Measurements from ENCODE around the gene E2F2. TPM values are rescaled to one million over a fixed set of nuclear protein-coding genes. Genes with fewer than 3 reads are reported as not detected.
A peak's percentile ranks its signal among the peaks of the same experiment; 100 is the strongest.
"Not testable (repeated sequence)": the region's sequence is repeated elsewhere in the genome, so short reads cannot be mapped to it uniquely, and the experiment has no call there.

E2F2 gene
- polyA plus RNA-seq, 12 donors: 2.0 to 7.1 (median 4.4) TPM; not detected in 1

DNA sequence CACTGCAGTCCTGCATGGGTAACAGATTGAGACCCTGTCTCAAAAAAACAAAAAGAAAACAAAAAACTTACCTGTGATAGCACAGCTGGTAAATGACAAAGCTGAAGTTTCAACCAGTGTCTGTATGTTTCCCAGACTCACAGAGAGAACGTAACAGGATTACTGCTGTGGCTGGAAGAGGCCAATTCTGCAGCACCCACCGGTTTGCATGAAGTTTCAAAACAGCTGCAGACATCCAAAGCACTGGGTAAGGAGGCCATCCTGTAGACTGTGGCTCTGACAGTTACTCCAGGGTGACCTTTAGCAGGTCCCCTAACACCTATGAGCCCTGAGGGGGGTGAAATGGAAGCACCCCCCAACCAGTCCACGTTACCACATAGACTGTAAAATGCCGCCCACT, 20.8 kb upstream of the E2F2 start:
- DNase-seq: no peak

DNA sequence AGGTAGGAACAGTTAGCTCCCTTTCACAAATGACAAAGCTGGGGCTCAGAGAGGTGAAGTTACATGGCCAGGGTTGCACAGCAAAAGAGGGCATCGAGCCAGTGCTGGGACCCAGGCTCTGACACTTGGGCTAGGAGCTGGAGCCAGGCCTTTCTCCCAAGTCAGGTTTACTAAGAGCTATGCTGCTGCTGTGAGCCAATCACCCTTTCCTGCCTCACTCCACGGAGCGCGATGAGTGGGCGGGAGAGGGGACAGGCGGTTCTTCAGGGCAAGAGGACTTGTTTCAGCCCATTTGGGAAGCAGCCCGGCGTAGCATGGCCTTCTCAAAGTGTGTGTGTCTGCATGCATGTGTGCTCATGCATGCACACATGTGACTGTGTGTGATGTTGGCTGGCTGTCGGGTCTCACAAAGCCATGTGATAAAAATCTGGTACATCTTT, 17.7 kb upstream of the E2F2 start:
- DNase-seq: peak; percentile 31

DNA sequence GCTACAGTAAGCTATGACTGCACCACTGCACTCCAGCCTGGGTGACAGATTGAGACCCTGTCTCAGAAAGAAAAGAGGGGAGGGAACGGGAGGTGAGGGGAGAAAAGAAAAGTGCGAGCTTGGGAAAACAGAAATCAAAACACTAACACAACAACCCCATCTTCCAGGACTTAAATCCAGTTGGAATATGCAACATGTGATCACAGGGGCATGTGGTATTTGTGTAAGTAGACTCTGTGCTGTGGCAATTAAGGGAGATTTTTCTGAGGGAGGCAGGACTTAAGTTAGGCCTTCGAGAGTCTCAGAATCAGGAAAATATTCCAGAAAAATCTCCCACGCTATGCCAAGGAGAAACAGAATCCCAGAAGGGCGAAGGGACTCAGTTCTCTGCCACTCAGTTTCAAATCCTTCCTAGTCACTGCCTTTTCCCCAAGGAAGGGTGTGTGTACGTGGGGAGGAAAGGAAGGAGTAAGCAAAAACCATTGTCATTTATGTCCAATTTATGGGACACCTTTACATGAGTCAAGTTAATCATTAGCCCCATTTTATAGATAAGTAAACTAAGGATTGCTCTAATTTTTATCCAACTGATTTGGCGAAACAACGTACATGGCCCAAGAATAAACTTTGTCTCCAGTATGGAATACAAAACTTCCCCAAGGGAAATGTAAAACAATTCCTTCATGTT, 16.0 kb upstream of the E2F2 start:
- DNase-seq: no peak

DNA sequence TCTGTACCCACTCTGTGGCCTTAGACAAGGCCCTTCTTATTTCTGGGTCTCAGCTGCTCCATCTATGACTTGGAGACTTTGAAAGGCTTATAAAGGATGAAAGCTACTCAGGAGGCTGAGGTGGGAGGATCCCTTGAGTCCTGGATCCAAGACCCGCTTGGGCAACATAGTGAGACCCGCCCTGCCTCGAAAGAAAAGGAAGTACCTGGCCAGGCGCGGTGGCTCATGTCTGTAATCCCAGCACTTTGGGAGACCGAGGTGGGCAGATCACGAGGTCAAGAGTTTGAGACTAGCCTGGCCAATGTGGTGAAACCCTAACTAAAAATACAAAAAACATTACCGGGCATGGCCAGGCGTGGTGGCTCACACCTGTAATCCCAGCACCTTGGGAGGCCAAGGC, 14.8 kb upstream of the E2F2 start:
- no peak for DNase-seq

GRCh38 chr1:23544444-23545389, 13.7 kb upstream of the E2F2 start:
- DNase-seq: peak; percentile 80

DNA sequence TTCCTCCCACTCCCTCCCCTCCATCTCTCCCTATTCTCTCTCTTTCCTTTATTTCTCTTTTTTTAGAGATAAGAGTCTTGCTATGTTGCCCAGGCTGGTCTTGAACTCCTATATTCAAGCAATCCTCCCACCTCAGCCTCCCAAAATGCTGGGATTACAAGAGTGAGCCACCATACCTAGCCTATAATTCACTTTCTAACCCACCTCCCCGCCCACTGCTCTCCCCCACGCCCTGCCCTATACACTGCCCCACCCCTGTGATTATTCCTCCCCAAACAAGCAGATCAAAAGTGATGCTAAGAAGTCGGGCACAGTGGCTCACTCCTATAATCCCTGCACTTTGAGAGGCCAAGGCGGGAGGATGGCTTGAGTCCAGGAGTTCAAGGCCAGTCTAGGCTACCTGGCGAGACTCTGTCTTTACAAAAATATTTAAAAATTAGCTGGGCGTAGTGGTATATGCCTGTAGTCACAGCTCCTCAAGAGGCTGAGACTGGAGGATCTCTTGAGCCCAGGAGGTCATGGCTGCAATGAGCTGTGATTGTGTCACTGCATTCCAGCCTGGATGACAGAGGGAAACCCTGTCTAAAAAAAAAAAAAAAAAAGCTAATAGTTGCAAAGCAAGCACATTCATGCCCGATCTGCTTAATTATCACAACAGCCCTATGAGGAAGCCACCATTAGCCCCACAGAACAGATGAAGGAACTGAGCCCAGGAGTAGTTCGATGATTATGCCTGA, 12.8 kb upstream of the E2F2 start:
- no peak for DNase-seq

- not testable (repeated sequence) for DNase-seq
Observed at GRCh38 chr1:23542940-23543339, 11.9 kb upstream of the E2F2 start.

- peak; percentile 89 for DNase-seq
Observed at GRCh38 chr1:23539698-23540266, 8.7 kb upstream of the E2F2 start.

DNA sequence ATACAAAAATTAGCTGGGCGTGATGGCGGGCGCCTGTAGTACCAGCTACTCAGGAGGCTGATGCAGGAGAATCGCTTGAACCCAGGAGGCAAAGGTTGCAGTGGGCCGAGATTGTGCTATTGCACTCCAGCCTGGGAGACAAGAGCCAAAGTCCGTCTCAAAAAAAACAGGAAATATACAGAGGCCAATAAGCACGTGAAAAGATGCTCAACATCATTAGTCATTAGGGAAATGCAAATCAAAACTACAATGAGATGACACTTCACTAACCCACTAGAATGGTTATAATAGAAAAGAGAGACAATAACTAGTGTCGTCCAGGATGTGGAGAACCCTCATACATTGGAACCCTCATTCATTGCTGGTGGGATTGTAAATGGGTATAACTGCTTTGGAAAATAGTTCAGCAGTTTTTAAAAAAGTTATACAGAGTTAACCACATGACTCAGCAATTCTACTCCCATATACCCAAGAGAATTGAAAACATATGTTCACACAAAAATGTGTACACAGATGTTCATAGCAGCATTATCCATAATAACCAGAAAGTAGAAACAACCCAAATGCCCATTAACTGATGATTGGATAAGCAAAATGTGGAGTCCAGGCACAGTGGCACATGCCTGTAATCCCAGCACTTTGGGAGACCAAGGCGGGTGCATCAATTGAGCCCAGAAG, 6.4 kb upstream of the E2F2 start:
- DNase-seq: no peak

DNA sequence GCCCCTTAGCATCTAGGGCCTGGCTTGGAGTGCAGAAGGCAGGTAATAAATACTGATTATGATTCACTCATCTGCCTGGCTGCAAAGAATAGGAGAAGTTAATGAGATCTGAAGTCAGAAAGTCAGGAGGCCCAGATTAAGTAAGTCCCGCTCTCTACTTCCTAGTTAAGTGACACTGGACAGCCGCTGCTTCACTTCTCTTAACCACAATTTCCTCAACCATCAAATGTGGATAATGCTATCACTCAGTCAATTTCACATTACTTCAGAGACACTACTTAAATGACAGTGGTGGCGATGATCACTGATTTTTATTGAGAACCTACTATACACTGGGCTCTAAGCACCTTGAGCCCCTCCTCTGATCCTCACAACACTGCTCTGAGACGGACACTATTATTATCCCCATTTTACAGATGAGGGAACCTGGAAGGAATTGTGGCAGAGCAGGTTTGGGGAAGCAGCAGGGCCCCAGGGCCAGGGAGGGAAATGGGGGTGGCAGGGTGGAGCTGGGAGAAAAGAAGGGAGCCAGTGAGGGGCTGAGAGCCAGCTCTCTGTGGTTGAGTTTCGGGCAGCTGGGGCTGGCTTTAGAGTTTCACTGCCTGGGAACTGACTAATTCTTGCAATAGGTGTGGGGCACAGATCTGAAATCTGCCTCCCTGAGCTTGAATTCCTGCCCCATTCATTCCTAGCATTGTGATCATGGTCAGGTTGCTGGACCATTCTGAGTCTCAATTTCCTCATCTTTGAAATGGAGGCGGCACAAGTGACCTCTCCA, 2.4 kb upstream of the E2F2 start:
- DNase-seq: no peak

DNA sequence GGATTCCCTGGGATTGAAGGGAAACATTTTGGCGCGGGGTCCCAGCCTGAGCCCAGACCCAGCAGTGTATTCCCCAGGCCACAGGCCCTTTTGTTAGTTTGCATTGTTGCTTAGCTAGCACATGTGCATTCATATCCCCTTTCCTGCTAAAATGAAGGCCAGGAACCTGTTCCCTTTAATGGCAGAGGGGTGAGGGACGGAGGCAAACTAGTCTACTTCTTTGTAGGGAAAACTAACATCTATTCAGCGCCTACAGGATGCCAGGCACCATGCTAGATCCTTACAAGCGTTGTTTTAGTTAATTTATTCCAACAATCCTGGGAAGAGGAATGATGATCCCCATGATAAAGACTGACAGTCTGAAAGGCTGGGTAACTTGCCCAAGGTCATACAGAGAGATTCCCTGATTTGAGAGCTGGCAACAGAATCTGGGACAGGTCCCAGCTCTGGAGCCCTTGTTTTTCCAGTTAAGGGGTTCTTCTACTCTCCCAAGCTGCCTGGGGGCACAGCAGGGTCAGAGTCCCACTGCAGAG, 595 bp upstream of the E2F2 start:
- no peak for DNase-seq

GRCh38 chr1:23530087-23530746, 816 bp downstream of the E2F2 start:
- no peak for DNase-seq

GRCh38 chr1:23529146-23530086, 1.6 kb downstream of the E2F2 start:
- DNase-seq: no peak

DNA sequence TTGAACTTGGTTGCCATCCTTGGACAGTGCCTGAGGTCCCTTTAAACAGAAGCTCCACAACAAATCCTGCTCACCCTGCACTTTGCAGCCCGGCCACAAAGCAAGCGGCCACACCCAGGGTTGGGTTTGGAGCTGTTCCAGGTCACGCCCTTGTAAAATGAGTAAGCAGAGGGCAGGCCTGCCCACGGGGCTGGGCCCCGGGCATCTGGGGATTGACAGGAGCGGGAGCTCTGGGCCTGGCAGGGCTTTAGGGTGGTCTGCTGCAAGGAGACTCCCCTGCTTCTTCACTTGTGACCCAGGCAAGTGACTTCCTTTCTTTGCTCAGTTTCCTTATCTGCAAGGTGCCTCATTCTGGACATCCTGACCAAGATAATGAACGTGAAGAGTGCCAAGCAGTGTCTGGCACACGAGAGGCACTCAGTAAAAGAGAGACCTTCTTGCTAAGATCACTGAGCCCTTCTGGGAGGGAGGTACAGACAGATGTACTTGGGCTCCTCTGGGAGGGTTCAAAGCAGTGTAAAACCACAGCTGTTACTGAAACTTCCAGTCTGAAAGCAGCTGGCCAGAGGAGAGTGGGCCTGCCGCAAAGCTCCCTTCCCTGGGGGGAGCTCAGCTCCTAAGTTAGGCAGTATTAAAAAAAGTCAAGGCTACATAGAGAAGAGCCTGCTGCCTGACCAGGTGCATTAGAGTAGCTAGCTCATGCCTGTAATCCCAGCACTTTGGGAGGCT, 2.6 kb downstream of the E2F2 start:
- DNase-seq: peak; percentile 72

GRCh38 chr1:23527900-23528249, 3.2 kb downstream of the E2F2 start:
- no peak for DNase-seq

DNA sequence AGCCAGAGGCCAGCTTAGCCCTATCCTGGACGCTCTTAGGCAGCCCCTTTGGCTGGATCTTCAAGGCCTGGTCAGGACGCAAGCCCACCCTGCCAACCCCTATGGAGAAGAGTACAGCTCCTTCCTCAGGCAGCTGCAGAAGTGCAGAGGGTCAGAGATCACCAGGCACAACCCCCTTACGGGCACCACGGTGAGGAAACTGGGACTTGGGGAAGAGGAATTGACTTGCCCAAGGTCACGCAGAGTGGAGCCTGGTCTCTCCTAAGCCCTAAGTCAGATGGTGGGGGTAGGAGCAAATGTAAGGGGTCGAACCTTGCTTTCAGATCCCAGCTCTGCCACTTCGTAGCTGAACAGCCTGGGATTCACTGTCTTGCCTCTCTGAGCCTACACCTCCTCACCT, 3.7 kb downstream of the E2F2 start:
- DNase-seq: no peak

DNA sequence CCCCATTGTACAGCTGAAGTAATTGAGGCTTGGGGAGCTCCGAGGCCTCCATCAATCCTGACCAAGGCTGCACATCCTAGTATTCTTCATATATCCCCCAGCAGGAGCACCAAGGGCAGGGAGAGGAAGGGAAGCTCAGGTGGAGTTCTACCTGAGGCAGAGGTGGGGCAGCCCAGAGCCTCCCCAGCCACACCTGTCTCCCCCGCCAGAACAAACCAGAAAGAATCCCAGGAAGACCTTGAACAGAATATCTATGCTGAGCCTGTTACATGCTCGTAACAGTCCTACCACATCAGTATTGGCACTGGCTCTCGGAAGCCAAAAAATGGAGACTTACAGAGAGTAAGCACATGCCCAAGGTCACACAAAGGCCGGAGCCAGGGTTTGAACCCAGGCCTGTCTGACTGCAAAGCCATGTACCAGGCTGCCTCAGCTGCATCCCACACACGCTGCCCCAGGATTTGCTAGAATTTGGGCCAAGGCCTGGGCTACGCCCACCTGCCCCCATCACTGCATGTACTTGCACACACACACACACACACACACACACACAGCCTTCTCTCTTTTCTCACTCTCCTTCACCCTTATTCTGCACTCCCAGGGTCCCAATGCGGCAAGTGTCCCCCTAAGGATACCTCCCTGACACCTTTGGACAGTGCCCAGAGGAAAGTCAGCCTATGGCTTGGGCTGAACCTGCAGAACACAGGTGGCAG, 4.5 kb downstream of the E2F2 start:
- no peak for DNase-seq
